GM23248 (cell line): ENCODE data around the gene PMAIP1.

Experiments used
- EZH2 ChIP-seq: fragments of 200-600 bp; sonication (generic); IDR thresholded peaks from 2 replicates; pipeline ENCODE4 v1.6.1; 2018; ENCODE audit warnings: antibody characterized with exemption, mild to moderate bottlenecking; ENCODE audit not compliant: insufficient read depth, poor library complexity, severe bottlenecking
- EZH2phosphoT487 ChIP-seq: fragments of 200-600 bp; sonication (generic); IDR thresholded peaks from 2 replicates; pipeline ENCODE4 v1.6.1; 2018; ENCODE audit warnings: antibody characterized with exemption, moderate library complexity, mild to moderate bottlenecking, low read depth; ENCODE audit not compliant: insufficient read depth

DNA sequence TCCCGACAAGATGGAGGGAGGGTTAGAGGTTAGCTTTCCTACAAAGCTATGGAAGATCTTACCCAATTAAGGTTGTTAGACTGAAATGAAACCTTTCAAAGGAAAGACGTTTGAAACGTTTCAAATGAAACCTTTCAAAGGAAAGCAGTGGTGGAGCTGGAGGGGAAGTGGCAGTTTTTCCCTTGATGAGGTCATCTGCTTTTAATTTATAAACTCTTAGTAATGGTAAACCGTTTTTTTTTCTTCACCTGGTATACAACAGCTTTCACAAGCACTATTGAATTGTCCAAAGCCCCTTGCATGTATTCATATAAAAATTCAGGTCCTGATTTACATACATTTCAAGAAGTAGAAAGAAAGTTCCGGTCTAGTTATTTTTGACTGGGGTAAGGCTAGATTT lies 7.4 kb downstream of the PMAIP1 start:
- no peak for TF ChIP-seq EZH2phosphoT487
- no peak for TF ChIP-seq EZH2
